RWPE1 (cell line): ENCODE data around the gene SLC46A1.
A peak's percentile ranks its signal among the peaks of the same experiment; 100 is the strongest.

Source experiments
- CTCF ChIA-PET: fragments of 350-600 bp; sonication (Branson Sonifier 250); formaldehyde crosslinking; extraction: SDS; loops from one replicate; lab custom pipeline; 2021; lab: Yijun Ruan, JAX
- POLR2A ChIA-PET: fragments of 400-600 bp; formaldehyde crosslinking; extraction: SDS; loops from one replicate; lab custom pipeline; 2020; ENCODE audit warnings: antibody characterized with exemption; ENCODE audit not compliant: low non-redundant PET; lab: Yijun Ruan, JAX
- DNase-seq: peaks from one replicate; pipeline ENCODE4 v3.0.0; 2012; ENCODE audit warnings: low spot score
- H3K27ac ChIP-seq: fragments of 450-650 bp; 2 replicates; pipeline ENCODE4 v1.5.1; 2017
- TF ChIP-seq, protein P1 (sequence below): fragments of 450-650 bp; conservative IDR thresholded peaks from 2 replicates; pipeline ENCODE4 v1.5.1; 2017; ENCODE audit warnings: low read depth, mild to moderate bottlenecking

The SLC46A1 gene

DNA sequence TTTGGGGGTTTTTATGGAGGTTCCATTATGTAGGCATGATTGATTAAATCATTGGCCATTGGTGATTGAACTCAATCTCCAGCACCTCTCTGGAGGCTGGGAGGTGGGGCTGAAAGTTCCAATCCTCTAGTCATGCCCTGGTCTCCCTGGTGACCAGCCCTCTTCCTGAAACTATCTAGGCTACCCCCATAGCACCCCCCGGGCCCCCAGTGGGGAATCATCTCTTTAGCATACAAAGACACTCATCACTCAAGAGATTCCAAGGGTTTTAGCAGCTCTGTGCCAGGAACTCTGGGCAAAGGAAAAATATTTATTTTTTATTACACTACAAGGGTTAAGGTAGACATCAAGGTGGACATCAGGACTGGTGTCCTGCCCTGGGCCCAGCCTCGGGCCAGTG lies 10.6 kb downstream of the SLC46A1 start:
- CTCF ChIA-PET: interaction anchor here (0.6 to 1.5 kb wide), 2 partner anchors 21 to 147 kb away, joined by 3 to 7 read pairs; no protein-coding TSS in a partner anchor
- POLR2A ChIA-PET: interaction anchor here (1.3 kb wide), 1 partner anchor 12 kb away, joined by 3 read pairs; no protein-coding TSS in a partner anchor
- TF ChIP-seq, protein P1, sequence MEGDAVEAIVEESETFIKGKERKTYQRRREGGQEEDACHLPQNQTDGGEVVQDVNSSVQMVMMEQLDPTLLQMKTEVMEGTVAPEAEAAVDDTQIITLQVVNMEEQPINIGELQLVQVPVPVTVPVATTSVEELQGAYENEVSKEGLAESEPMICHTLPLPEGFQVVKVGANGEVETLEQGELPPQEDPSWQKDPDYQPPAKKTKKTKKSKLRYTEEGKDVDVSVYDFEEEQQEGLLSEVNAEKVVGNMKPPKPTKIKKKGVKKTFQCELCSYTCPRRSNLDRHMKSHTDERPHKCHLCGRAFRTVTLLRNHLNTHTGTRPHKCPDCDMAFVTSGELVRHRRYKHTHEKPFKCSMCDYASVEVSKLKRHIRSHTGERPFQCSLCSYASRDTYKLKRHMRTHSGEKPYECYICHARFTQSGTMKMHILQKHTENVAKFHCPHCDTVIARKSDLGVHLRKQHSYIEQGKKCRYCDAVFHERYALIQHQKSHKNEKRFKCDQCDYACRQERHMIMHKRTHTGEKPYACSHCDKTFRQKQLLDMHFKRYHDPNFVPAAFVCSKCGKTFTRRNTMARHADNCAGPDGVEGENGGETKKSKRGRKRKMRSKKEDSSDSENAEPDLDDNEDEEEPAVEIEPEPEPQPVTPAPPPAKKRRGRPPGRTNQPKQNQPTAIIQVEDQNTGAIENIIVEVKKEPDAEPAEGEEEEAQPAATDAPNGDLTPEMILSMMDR: no peak
- peak overlapping the region; percentile 45; the same call in 1 of the 2 replicates for H3K27ac ChIP-seq
- no peak for DNase-seq

DNA sequence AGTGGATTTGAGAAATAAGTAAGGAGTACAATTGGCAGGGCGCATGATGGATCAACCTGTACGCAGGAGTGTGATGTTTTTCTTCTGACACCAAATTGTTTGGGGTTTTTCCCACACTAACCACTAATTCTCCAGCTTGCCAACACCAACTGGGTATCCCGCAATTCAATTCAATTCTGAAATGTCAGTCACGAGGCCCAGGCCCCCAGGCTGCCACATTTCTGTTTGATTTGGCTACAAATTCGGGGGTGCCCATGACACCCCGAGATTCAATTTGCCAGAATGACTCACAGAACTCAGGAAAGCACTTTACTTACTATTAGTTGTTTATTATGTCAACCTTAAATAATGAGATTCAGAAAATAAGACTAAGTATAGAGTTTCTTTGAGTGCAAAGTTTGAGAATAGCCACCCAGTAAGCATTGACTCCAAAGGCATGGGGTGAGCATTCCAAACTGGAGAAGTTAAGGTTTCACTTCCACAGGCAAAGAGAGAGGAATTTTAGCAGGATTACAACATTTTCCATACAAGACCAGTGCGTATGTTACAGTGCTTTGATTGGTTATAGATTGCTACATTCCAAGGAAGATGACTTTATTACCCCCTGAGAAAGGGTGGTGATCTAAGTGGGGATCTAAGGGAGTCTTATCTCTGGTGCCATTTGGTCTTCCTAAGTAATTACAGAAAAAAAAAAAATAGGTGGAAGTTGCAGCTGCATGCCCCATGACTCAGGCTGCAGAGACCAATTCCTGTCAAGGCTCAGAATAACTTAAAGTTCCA lies 11.5 kb downstream of the SLC46A1 start:
- H3K27ac ChIP-seq: no peak overlapping the region
- ChIA-PET POLR2A (no interaction called here), CTCF (interaction anchor here (0.6 to 1.5 kb wide), 2 partner anchors 22 to 148 kb away, joined by 3 to 7 read pairs; no protein-coding TSS in a partner anchor)
- DNase-seq: no peak
- TF ChIP-seq, protein P1: no peak

DNA sequence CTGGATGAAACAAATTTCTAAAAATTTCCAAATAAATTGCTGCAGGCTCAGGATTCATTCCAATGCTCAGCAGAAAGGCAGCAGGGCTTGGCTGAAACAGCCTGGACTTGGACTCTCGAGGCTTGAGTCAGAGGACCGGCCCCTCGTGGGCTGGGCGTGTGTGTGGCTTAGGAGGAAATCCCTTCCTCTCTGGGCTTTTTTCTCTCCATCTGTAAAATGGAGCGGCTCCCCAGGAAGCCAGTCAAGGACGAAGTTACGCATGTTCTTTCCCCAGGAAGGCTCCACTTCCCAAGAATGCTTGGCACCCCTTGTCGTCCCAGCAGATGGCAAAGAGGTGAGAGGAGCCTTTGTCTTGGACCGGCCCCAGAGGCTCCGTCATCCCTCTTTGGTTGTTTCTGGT lies 13.5 kb downstream of the SLC46A1 start:
- TF ChIP-seq, protein P1: no peak
- no peak for DNase-seq
- CTCF ChIA-PET: no interaction called here
- H3K27ac ChIP-seq: no peak overlapping the region
- POLR2A ChIA-PET: no interaction called here

DNA sequence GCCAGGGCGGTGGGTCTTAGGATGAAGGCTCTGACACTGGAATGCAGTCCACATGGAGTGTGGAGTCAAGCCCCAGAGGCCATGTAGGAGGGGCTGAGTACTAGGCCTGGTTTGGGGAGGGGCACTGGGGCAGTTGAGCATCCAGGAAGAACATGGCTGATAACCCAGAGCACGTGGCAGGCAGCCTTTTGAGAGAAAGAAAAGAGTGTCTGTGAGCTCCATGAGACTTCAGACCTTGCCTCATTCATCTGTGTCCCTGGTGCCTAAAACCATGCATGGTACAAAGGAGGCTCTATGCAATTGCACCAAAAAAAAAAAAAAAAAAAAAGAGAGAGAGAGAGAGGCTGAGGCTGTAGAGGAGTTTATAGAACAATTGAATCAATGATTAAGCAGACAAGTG lies 14.6 kb downstream of the SLC46A1 start:
- TF ChIP-seq, protein P1: no peak
- ChIA-PET CTCF (no interaction called here), POLR2A (interaction anchor here (0.6 kb wide), 1 partner anchor 39 kb away, joined by 3 read pairs; no protein-coding TSS in a partner anchor)
- no peak overlapping the region for H3K27ac ChIP-seq
- DNase-seq: no peak

DNA sequence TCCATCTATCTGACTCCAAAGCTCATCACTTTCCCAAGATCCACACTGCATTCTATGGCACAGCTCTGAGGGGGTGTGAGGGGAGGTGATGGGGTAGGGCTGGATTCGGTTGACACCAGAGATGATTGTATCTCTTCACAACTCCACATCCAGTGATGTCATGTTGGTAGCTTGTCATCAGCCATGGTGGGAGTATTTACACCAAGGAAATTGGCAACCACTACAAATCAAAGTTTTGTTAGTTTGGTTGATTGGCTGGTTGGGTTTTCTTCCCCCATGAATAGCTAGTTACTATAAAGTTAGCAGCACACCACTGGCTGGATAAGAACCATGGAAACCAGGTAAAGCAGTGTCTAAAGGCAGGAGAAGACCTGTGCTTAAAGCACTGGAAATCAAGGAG lies 15.0 kb downstream of the SLC46A1 start:
- no peak overlapping the region for H3K27ac ChIP-seq
- no peak for DNase-seq
- CTCF ChIA-PET: no interaction called here
- TF ChIP-seq, protein P1: no peak
- POLR2A ChIA-PET: no interaction called here

DNA sequence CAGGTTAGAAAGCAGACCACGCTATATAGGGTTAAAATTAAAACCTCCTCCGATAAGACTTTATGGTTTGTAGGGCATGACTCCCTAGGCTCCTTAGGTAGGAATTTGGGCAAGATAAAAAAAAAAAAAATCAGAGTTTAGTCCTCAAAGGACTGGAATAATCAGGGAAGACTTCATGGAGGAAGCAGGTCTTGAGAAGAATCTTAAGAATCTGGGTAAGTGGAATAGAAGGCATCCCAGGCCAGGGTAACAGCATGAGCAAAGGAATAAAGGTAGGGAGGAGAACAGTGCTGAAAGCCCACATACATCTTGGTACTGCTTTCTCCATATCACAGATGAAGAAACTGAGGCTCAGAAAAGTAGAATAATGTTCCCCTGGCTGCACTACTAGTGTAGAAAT lies 15.4 kb downstream of the SLC46A1 start:
- POLR2A ChIA-PET: no interaction called here
- TF ChIP-seq, protein P1: no peak
- CTCF ChIA-PET: no interaction called here
- no peak overlapping the region for H3K27ac ChIP-seq
- DNase-seq: no peak
